AG20443 (cell line): ENCODE measurements around the gene TUBB.
"Not testable (repeated sequence)": the region's sequence is repeated elsewhere in the genome, so short reads cannot be mapped to it uniquely, and the experiment has no call there.

ENCODE experiments used
- DNase-seq: peaks from one replicate; pipeline ENCODE4 v3.0.0; 2012; ENCODE audit warnings: low spot score, mixed read lengths

TUBB gene

GRCh38 chr6:30738532-30738931, 18.4 kb downstream of the TUBB start:
- no peak for DNase-seq

GRCh38 chr6:30740540-30740870, 20.4 kb downstream of the TUBB start:
- DNase-seq = no peak

- DNase-seq = no peak
These were observed 21.1 kb downstream of the TUBB start for GRCh38 chr6:30741063-30741779.

DNA sequence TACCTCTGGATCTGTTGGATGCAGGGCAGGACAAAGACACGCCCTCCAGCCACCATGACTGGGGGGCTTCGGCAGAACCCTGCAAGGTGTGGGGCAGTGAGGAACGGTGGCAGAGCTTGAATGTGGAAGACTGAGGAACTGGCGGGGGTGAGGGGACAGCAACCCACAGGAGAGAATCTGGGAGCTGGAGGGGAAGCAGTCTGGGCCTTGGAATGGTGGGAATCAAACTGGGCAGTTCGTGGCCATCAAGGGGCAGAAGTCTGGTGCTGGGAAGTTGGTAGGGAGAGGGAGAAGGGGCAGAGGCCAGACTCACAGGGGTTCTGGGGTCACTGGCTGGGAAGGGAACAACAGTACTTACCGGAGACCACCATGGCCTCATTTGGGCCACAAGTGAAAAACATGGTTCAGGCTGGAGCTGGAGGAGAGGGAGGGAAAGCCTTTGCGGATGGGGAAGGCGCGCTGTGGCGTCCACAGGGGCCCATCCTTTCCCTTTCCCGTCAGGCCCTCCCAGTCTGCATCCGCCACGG, 21.7 kb downstream of the TUBB start:
- peak; percentile 70 for DNase-seq

DNA sequence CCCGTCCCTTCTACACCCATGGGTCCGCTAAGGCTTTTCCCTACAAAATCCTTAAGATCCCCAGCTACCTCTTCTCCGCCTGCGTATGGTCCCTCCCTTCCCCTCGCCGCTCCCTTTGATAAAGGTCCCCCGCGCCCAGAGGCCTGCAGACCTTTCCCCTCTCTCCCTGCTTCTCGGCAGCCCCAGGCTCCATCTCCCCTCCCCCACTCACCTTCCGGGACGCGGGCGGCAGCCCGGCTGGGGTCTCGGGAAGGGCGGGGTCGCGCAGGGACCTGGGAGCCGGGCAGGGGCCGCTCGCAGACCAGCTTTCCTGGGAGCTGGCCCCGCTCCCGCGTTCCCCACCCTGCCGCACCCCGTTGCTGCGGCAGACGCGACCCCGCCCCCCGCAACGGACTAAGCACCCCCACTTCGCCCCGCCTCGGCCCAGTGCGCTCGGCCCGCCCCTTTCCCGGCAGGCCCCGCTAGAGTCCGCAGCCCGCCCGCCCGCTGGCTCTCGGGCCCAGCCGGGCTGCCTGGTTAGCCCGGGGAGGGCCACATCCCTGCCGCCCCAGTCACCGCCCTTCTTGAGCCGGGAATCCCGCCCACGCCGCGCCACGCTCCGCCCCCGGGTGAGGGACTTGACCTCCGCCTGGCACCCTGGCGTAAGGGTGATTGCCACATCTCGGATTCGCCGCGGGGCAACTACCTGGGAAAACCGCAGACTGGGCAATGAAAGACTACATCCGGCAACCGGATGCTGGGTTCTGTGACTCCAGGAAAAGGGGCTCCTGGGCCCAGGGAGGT, 22.4 kb downstream of the TUBB start, which contains the start of gene FLOT1:
Gene FLOT1 (minus strand): TSS at position 372 of the 783 bp plus-strand sequence. CDS start 498 bp downstream, outside the sequence.
- DNase-seq = peak; percentile 96

GRCh38 chr6:30743099-30744053, 23.2 kb downstream of the TUBB start:
- peak; percentile 21 for DNase-seq

DNA sequence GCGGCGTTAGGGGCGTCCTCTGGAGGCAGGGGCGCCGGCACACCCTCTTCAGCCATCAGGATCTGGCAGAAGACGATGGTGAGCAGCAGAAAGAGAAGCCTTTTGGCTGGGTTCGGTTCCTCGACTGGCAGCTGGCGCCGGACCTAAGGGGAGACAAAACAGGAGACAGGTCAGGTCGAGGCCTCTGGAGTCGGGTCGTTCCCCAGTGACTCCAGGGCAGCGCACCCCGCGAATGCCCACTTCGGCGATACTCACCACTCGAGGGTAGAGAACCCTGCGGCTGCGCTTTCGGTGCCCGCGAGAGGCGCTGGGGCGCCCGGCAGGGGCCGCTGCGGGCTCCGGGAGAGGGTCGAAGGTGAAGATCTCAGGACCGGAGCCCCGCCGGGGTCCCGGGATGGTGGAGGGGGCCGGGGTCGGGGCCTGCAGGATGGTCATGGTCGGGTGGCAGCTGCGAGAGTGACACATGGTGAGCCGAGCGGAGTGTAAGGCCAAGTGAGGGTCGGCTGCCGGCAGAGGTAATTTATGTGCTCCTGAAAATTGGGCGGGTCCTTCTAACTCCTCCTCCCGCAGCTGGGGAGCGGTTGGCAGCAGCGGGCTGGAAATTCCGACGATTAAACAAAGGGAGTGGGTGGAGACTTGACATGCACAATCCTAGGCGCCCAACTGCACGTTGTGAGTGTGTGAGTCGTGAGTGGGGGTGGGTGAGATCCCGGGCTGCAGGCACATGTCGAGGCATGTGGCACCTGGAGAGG, 24.1 kb downstream of the TUBB start, which contains the start of gene IER3:
Gene IER3 (minus strand): TSS at position 494 of the 752 bp plus-strand sequence. CDS start 29 bp downstream, at position 465.
- peak; percentile 80 for DNase-seq

GRCh38 chr6:30747300-30747687, 27.1 kb downstream of the TUBB start:
- DNase-seq = no peak

- no peak for DNase-seq
These were observed 28.0 kb downstream of the TUBB start for GRCh38 chr6:30747902-30748769.

GRCh38 chr6:30748851-30749540, 28.8 kb downstream of the TUBB start:
- no peak for DNase-seq

DNA sequence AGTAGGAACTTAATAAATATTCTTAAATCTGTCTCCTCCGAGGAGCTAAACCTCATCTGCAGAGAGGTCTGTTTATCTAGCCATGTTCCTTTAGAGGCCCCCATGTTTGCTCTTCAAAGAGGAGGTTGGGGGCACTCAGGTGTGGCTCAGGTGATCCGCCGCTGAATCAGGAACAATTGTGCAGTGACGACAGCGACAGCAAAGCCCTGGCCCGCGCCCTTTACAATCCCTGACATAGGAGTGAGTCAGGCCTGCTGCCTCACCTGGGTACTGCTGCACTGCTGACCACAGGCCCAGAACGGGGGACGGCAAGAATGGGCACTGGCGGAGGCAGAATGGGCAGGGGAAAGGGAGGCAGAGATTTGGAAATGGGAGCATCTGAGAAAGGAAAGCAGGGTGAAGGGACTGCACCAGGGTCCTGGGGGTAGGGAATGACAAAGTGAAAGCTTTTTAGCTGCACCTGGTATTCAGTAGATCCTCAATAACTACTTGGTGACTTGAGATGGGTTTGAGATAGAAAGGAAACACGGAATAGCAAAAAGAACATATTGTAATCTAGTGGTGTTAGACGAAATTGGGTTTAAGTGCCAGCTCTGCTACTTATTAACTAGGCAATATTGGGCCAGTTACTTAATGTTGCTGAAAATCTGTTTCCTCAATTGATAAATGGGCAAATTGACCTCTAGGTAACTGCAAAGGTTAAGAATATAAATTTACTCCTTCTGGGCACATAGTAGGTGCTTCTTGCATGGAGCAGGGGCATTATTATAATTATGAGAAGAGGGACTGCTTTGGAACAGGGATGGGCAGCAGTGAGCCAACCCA, 29.6 kb downstream of the TUBB start:
- DNase-seq = no peak

DNA sequence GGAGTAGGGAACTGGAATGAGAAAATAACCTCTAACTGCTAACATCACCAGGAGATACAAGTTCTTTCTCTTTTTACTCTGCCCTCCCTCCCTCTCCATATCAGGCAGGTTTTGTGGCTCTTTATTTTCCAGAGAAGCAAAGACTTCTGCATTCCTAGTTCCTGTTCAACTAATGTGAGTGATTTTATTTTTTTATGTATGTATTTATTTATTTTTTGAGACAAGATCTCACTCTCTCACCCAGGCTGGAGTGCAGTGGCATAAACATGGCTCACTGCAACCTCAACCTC, 30.2 kb downstream of the TUBB start:
- no peak for DNase-seq

DNA sequence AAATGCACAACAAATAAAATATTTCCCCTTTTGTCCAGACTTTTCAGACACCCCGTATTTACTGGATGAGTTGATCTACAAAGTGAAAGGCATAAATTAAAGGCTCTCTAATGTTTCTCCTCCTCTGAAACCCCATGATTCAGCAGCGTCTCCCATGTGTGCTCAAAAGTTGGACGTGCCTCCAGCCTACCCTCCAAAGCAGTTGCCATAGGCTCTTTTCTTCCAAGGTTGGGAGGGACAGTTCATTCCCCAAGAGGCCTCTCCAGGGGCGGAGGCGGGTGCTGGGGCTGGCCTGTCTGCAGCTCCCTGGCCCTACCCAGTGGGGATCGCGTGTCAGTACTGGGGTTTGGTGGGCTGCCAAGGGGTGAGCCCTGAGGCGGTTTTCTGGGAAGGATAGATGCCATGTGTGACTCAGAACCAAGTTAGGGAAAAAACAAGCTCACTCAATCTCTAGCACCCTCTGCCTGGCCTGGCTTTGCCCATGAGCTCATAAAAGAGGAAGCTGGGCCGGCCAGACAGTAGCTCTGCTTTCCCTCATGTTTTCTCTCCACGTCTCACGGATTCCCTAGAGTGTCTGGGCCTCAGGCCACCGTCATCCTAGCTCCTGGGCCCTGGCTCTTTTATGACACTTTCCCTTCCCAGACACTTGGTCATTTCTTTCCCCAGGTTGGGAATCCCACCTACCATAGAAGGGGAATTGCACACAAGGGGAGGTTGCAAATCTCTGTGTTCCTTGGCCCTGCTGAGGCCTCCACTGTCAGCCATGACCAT, 32.2 kb downstream of the TUBB start:
- peak; percentile 90 for DNase-seq

GRCh38 chr6:30754631-30755030, 34.5 kb downstream of the TUBB start:
- DNase-seq = peak; percentile 19

DNA sequence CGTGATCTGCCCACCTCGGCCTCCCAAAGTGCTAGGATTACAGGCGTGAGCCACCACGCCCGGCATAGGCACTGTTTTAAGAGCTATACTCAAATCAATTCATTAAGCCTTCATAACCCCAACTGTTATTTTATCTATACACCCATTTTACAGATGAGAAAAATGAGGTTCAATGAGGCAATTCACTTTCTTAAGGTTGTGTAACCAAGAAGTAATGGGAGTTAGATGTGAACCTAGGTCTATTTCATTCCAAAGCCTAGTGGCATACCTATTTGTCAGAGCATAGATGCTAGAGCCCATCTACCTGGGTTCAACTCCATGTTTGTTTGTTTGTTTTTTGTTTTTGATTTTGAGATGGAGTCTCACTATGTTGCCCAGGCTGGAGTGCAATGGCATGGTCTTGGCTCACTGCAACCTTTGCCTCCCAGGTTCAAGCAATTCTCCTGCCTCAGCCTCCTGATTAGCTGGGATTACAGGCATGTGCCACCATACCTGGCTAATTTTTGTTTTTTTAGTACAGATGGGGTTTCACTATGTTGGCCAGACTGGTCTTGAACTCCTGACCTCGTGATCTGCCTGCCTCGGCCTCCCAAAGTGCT, 36.4 kb downstream of the TUBB start:
- DNase-seq = not testable (repeated sequence)

GRCh38 chr6:30757261-30757904, 37.2 kb downstream of the TUBB start:
- DNase-seq = no peak

DNA sequence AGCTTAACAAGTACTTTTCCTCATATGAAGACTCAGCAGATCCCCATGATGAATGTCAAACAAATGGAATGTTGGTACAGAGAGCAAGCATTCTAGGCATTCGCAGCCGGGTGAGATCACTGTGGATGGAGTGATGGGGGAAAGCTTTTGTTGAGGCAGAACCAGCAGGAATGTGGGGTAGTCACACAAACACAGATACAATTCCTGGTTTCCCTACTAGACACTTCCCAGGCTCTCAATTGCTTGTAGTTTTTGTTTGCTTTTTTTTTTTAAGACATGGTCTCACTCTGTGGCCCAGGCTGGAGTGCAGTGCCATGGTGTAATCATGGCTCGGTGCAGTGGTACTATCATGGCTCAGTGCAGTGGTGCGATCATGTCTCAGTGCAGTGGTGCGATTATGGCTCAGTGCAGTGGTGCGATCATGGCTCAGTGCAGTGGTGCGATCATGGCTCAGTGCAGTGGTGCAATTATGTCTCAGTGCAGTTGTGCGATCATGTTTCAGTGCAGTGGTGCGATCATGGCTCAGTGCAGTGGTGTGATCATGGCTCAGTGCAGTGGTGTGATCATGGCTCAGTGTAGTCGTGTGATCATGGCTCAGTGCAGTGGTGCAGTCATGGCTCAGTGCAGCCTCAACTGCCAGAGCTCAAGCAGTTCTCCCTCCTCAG, 39.6 kb downstream of the TUBB start:
- DNase-seq = peak; percentile 92
